Astrocyte of the cerebellum (primary cell): ENCODE results near the gene CUX1.
"Not testable (repeated sequence)": the region's sequence is repeated elsewhere in the genome, so short reads cannot be mapped to it uniquely, and the experiment has no call there.

ENCODE experiments used
- DNase-seq: peaks from one replicate; pipeline ENCODE4 v3.0.0-alpha.2; 2011; ENCODE audit warnings: low read depth
- H3K4me3 ChIP-seq: 2 replicates; pipeline ENCODE4 v1.5.1; 2011; ENCODE audit warnings: mild to moderate bottlenecking, low read depth, low read length, moderate library complexity
- in situ Hi-C: cut with HindIII; loops from 2 replicates; pipeline ENCODE4 v1.10.0; 2017; ENCODE audit warnings: low sequenced_read_pairs
- TF ChIP-seq, protein P1 (sequence below): IDR thresholded peaks from 2 replicates; pipeline ENCODE4 v1.5.1; 2012; ENCODE audit warnings: low read length, low read depth, moderate library complexity, mild to moderate bottlenecking; ENCODE audit errors: missing control alignments

CUX1 gene

DNA sequence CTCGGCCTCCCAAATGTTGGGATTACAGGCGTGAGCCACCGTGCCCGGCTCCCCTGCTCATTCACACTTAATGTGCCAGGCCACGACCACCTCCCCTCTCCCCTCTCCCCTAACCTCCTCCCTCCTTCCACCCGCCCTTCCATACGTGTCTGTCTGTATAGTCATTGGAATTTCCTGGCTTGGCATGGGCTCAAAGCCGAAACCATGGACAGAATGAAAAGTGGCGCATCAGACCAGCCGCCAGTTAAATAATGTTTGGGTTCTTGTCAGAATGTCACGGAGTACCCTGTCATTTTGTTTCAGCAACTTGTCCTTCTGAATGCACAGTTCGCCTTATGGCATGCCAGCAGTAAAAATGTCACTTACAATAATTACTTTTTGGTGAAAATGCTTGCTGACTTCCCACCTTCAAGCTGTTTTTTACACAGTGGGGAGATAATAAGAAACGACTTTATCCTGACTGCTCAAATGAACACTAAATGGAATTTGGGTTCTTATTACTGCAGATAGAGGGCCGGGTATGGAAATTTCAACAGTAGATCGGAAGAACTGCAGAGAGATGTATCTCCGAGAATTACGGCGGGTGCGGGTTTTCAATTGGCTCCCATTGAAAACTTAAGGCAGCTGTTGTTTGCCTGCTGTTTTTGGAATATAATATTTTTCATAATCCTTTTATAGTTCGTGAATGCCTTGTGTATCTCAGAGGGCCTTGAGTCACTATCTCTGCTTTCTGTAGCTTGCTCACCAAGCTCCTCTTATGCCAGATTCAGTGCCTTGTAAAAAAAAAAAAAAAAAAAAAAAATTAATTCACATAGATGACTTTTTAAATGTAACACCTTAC is 403.8 kb downstream of the CUX1 start:
- in situ Hi-C loops, result no loop called here
- peak; percentile 43 for DNase-seq
- TF ChIP-seq, protein P1, sequence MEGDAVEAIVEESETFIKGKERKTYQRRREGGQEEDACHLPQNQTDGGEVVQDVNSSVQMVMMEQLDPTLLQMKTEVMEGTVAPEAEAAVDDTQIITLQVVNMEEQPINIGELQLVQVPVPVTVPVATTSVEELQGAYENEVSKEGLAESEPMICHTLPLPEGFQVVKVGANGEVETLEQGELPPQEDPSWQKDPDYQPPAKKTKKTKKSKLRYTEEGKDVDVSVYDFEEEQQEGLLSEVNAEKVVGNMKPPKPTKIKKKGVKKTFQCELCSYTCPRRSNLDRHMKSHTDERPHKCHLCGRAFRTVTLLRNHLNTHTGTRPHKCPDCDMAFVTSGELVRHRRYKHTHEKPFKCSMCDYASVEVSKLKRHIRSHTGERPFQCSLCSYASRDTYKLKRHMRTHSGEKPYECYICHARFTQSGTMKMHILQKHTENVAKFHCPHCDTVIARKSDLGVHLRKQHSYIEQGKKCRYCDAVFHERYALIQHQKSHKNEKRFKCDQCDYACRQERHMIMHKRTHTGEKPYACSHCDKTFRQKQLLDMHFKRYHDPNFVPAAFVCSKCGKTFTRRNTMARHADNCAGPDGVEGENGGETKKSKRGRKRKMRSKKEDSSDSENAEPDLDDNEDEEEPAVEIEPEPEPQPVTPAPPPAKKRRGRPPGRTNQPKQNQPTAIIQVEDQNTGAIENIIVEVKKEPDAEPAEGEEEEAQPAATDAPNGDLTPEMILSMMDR, result no peak
- H3K4me3 ChIP-seq, result no peak overlapping the region

DNA sequence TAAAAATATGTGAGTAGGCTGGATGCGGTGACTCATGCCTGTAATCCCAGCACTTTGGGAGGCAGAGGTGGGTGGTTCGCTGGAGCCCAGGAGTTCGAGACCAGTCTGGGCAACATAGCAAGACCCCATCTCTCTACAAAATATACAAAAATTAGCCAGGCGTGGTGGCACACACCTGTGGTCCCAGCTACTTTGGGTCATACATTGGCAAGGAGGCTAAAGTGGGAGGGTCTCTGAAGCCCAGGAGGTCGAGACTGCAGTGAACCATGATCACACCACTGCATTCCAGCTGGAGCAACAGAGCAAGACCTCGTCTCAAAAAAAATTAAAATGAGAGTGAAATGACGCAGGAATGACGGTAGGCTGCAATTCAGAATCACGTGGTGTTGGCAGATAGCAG is 404.5 kb downstream of the CUX1 start:
- TF ChIP-seq, protein P1, result no peak
- H3K4me3 ChIP-seq, result no peak overlapping the region
- in situ Hi-C loops, result no loop called here
- no peak for DNase-seq

DNA sequence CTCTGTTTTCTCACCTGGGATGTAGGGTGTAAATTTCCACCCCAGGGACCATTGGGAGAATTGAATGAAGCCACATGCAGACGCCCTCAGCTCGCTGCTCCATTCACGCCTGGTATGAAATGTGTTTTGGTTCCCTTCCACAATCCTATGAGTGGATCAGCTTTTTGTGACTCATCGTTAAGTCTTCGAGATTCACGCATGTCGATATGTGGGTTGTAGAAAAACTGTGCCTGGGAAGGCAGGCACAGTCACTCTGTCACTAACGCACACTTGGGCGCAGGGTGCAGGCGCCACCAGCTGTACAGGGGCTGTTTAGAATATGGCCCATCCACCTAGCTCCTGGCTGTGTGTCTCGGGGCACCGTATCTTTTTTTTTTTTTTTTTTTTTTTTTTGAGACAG is 405.0 kb downstream of the CUX1 start:
- TF ChIP-seq, protein P1, result no peak
- in situ Hi-C loops, result no loop called here
- DNase-seq, result peak; percentile 16

DNA sequence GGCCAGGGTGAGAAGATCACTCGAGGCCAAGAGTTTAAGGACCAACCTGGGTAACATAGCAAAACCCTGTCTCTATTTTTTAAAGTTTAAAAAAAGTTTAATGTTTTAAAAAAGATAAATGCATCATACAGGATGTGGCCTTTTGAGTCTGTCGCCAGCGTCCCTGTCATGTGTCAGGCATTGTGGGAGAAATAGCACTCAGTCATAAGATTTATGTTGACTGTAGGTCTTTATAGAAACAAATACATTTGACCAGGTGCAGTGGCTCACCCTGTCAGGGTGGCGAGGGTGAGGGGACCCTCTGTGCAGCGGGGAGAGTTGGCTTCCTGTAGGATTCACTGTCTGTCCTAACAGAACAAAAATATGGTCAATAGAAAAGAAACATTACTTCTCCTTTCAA is 405.8 kb downstream of the CUX1 start:
- DNase-seq, result no peak
- in situ Hi-C loops, result no loop called here
- no peak overlapping the region for H3K4me3 ChIP-seq
- TF ChIP-seq, protein P1, result no peak

More for the DNA sequence above, 405.0 kb downstream of the CUX1 start:
- H3K4me3 ChIP-seq, result no peak overlapping the region

DNA sequence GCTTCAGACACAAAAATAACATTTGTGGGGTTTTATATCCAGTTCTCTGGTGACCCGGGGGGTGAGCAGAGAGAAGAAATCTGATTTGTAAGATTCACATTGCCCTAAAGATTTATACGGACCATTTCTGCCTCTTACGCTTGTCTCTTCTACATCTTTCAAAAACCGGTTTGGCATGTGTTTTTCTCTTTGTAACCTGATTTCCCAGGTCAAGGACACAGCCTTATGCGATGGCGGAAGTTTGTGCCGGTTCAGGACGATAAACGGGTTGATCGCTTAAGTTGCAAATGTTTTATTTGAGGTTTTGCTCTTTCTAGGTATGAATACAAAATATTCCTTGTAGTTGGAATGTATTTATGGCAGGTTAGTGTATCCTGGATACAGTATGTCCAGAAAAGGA is 407.6 kb downstream of the CUX1 start:
- no peak overlapping the region for H3K4me3 ChIP-seq
- TF ChIP-seq, protein P1, result no peak
- no peak for DNase-seq
- in situ Hi-C loops, result no loop called here

DNA sequence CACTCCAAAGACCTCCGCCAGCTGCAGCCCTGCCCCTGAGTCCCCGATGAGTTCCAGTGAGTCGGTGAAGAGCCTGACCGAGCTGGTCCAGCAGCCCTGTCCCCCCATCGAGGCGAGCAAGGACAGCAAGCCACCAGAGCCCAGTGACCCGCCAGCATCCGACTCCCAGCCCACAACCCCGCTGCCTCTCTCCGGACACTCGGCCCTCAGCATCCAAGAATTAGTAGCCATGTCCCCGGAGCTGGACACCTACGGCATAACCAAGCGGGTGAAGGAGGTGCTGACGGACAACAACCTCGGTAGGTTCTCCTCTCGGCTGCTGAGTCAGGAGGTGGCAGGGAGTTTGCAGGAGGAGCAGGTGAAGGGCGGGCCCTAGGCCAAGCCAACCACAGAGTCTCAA is 409.9 kb downstream of the CUX1 start:
- DNase-seq, result no peak
- in situ Hi-C loops, result no loop called here
- TF ChIP-seq, protein P1, result no peak
- H3K4me3 ChIP-seq, result no peak overlapping the region

DNA sequence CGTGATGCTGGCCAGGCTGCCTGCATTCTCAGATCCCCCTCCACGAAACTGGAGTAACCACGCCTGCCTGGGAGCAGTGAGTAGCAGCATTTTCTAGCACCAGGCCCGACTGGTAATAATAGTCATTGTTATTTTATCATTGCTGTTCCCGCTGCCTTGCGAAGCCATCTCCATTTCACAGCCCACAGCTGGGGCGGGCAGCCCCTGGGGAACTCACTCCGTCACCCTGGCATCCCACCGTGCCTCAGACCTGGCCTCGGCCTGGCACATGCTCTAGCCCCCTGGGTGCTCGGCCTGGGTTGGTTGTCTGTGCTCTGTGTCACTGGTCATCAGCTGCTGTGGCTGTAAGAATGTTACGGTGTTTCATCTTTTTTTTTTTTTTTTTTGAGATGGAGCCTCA is 411.5 kb downstream of the CUX1 start:
- DNase-seq, result no peak
- TF ChIP-seq, protein P1, result no peak
- H3K4me3 ChIP-seq, result no peak overlapping the region
- in situ Hi-C loops, result no loop called here

DNA sequence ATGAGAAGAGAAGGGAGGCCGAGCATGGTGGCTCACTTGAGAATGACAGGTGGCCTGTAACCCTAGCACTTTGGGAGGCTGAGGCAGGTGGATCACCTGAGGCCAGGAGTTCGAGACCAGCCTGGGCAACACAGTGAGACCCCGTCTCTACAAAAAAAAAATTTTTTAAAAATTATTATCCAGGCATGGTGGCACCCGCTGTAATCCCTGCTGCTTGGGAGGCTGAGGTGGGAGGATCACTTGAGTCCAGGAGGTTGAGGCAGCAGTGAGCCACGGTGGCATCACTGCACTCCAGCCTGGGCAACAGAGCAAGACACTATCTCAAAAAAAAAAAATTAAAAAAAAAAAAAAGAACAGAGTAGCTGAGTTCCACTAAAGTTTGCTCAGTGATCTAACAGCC is 412.7 kb downstream of the CUX1 start:
- DNase-seq, H3K4me3 ChIP-seq, in situ Hi-C loops: not testable (repeated sequence)
